HEK293 (cell line): Measurements from ENCODE around the gene ENDOV.

ENCODE experiments used
- CTCF ChIP-seq: fragments of 450-650 bp; formaldehyde crosslinking; IDR thresholded peaks from 2 replicates; pipeline ENCODE4 v1.5.1; 2016; ENCODE audit warnings: missing biosample characterization, missing genetic modification characterization
- KLF7 ChIP-seq: fragments of 450-650 bp; formaldehyde crosslinking; IDR thresholded peaks from 2 replicates; pipeline ENCODE4 v1.5.1; 2016; ENCODE audit warnings: missing biosample characterization, missing genetic modification characterization, borderline replicate concordance
- ZBTB21 ChIP-seq: fragments of 450-650 bp; formaldehyde crosslinking; IDR thresholded peaks from 2 replicates; pipeline ENCODE4 v1.5.1; 2017; ENCODE audit warnings: missing biosample characterization, missing genetic modification characterization

DNA sequence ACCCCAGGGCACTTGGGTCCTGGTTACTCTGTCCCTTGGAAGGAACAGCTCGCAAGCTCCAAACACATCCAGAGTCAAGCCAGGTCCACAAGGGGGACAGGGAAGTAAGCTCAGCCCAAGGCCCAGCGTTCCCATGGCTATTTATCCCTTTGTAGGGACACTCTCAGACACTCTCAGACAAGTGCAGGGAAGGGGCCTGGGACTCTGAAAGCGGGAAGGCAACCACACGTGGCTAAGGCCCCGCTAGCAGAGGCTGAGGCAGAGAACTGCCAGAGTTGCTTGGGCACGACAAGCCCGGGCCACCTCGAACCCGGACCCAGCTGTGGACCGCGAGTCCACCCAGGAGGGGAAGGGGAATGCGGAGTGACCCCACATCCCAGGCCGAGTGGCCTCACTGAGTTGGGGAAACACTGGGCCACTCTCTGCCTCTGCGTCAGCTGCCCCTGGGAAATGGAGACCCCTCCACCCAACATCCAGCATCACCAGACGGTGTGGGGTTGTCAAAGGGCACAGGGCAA is 51.3 kb downstream of the ENDOV start:
- TF ChIP-seq CTCF (tag by site-specific recombination) (no peak), KLF7 (tag by site-specific recombination) (no peak), ZBTB21 (tag by site-specific recombination) (no peak)
